Ovary (tissue), 3 donors: Measurements from ENCODE around the gene TRIO.

Source experiments
- CTCF ChIP-seq, 3 donors: fragments of 450-650 bp in 2 of 3; fragments of 200-600 bp in 1 of 3; IDR thresholded peaks; one replicate each; pipeline versions ENCODE4 v1.5.1 to v1.8.0; 2016 to 2022; ENCODE audit warnings: antibody characterized with exemption in 3 of 3, mild to moderate bottlenecking in 1 of 3
- POLR2A ChIP-seq: fragments of 450-650 bp; IDR thresholded peaks from one replicate; pipeline ENCODE4 v1.6.1; 2017; ENCODE audit warnings: antibody characterized with exemption, mild to moderate bottlenecking, moderate library complexity
- donor health status: DM: no; HTN: no; CAD: no.

DNA sequence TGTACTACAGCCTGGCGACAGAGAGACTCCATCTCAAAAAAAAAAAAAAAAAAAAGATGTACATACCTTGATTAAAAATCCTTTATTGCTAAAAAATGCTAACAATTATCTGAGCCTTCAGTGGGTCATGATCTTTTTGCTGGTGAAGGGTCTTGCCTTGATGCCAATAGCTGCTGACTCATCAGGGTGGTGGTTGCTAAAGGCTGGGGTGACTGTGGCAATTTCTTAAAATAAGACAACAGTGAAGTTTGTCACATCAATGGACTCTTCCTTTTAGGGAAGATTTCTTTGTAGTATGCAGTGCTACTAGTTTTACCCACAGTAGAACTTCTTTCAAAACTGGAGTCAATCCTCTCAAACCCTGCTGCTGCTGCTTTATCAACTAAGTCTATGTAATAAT is 404.5 kb downstream of the TRIO start:
- no peak for TF ChIP-seq POLR2A
- TF ChIP-seq CTCF (IDR thresholded peaks at IDR 0.05), result no peak
